ENCODE results near the gene FHAD1.
"Not testable (repeated sequence)": the region's sequence is repeated elsewhere in the genome, so short reads cannot be mapped to it uniquely, and the experiment has no call there.

The FHAD1 gene

GRCh38 chr1:15420853-15421465, 173.9 kb downstream of the FHAD1 start:
- H3K9me3 ChIP-seq (ENCODE audit: control insufficient read depth, insufficient read depth, low read length): no peaks in the 10 kb centered on the region
- H3K4me1 ChIP-seq (ENCODE audit: control insufficient read depth, insufficient read depth, low read length): no peaks in the 10 kb centered on the region
- peaks cover 2% of the 10 kb centered on the region for H3K36me3 ChIP-seq (ENCODE audit: control insufficient read depth, insufficient read depth, low read length)
- H3K9ac ChIP-seq (ENCODE audit: low read depth, low read length): no peak overlapping the region
- H3K4me3 ChIP-seq (ENCODE audit: low read depth, low read length): no peak overlapping the region
- no peaks in the 10 kb centered on the region for H3K27me3 ChIP-seq (ENCODE audit: control insufficient read depth, insufficient read depth, low read length)

- H3K4me3 ChIP-seq (ENCODE audit: low read depth, low read length): no peak overlapping the region
- H3K9me3 ChIP-seq (ENCODE audit: control insufficient read depth, insufficient read depth, low read length): no peaks in the 10 kb centered on the region
- no peak overlapping the region for H3K9ac ChIP-seq (ENCODE audit: low read depth, low read length)
- H3K4me1 ChIP-seq (ENCODE audit: control insufficient read depth, insufficient read depth, low read length): no peaks in the 10 kb centered on the region
- no peaks in the 10 kb centered on the region for H3K27me3 ChIP-seq (ENCODE audit: control insufficient read depth, insufficient read depth, low read length)
- peaks cover 2% of the 10 kb centered on the region for H3K36me3 ChIP-seq (ENCODE audit: control insufficient read depth, insufficient read depth, low read length)
These were observed 175.8 kb downstream of the FHAD1 start for GRCh38 chr1:15422871-15423270.

- Histone ChIP-seq H3K4me1 (ENCODE audit: control insufficient read depth, insufficient read depth, low read length) (no peaks in the 10 kb centered on the region), H3K4me3 (ENCODE audit: low read depth, low read length) (no peak overlapping the region), H3K9me3 (ENCODE audit: control insufficient read depth, insufficient read depth, low read length) (no peaks in the 10 kb centered on the region), H3K36me3 (ENCODE audit: control insufficient read depth, insufficient read depth, low read length) (peaks cover 2% of the 10 kb centered on the region), H3K9ac (ENCODE audit: low read depth, low read length) (no peak overlapping the region), H3K27me3 (ENCODE audit: control insufficient read depth, insufficient read depth, low read length) (no peaks in the 10 kb centered on the region)
These were observed 176.5 kb downstream of the FHAD1 start for GRCh38 chr1:15423355-15424077.

GRCh38 chr1:15424146-15424667, 177.2 kb downstream of the FHAD1 start:
- Histone ChIP-seq H3K36me3 (ENCODE audit: control insufficient read depth, insufficient read depth, low read length) (peaks cover 3% of the 10 kb centered on the region), H3K9ac (ENCODE audit: low read depth, low read length) (no peak overlapping the region), H3K9me3 (ENCODE audit: control insufficient read depth, insufficient read depth, low read length) (no peaks in the 10 kb centered on the region), H3K4me3 (ENCODE audit: low read depth, low read length) (no peak overlapping the region), H3K4me1 (ENCODE audit: control insufficient read depth, insufficient read depth, low read length) (no peaks in the 10 kb centered on the region), H3K27me3 (ENCODE audit: control insufficient read depth, insufficient read depth, low read length) (no peaks in the 10 kb centered on the region)

- H3K9me3 ChIP-seq (ENCODE audit: control insufficient read depth, insufficient read depth, low read length): no peaks in the 10 kb centered on the region
- no peaks in the 10 kb centered on the region for H3K27me3 ChIP-seq (ENCODE audit: control insufficient read depth, insufficient read depth, low read length)
- no peaks in the 10 kb centered on the region for H3K4me1 ChIP-seq (ENCODE audit: control insufficient read depth, insufficient read depth, low read length)
- peaks cover 9% of the 10 kb centered on the region for H3K36me3 ChIP-seq (ENCODE audit: control insufficient read depth, insufficient read depth, low read length)
- no peak overlapping the region for H3K9ac ChIP-seq (ENCODE audit: low read depth, low read length)
- H3K4me3 ChIP-seq (ENCODE audit: low read depth, low read length): no peak overlapping the region
These were observed 178.0 kb downstream of the FHAD1 start for GRCh38 chr1:15424981-15425380.

GRCh38 chr1:15425521-15425920, 178.5 kb downstream of the FHAD1 start:
- H3K9me3 ChIP-seq (ENCODE audit: control insufficient read depth, insufficient read depth, low read length): no peaks in the 10 kb centered on the region
- H3K36me3 ChIP-seq (ENCODE audit: control insufficient read depth, insufficient read depth, low read length): peaks cover 9% of the 10 kb centered on the region
- H3K27me3 ChIP-seq (ENCODE audit: control insufficient read depth, insufficient read depth, low read length): no peaks in the 10 kb centered on the region
- no peak overlapping the region for H3K9ac ChIP-seq (ENCODE audit: low read depth, low read length)
- no peaks in the 10 kb centered on the region for H3K4me1 ChIP-seq (ENCODE audit: control insufficient read depth, insufficient read depth, low read length)
- no peak overlapping the region for H3K4me3 ChIP-seq (ENCODE audit: low read depth, low read length)

- H3K9ac ChIP-seq (ENCODE audit: low read depth, low read length): no peak overlapping the region
These were observed 178.9 kb downstream of the FHAD1 start for GRCh38 chr1:15425958-15426357.

GRCh38 chr1:15426492-15427279, 179.7 kb downstream of the FHAD1 start:
- Histone ChIP-seq H3K4me1 (ENCODE audit: control insufficient read depth, insufficient read depth, low read length) (no peaks in the 10 kb centered on the region), H3K36me3 (ENCODE audit: control insufficient read depth, insufficient read depth, low read length) (peaks cover 6% of the 10 kb centered on the region), H3K4me3 (ENCODE audit: low read depth, low read length) (no peak overlapping the region), H3K27me3 (ENCODE audit: control insufficient read depth, insufficient read depth, low read length) (no peaks in the 10 kb centered on the region), H3K9me3 (ENCODE audit: control insufficient read depth, insufficient read depth, low read length) (no peaks in the 10 kb centered on the region), H3K9ac (ENCODE audit: low read depth, low read length) (no peak overlapping the region)

More at GRCh38 chr1:15425958-15426357, 178.9 kb downstream of the FHAD1 start:
- peaks cover 8% of the 10 kb centered on the region for H3K36me3 ChIP-seq (ENCODE audit: control insufficient read depth, insufficient read depth, low read length)
- H3K4me1 ChIP-seq (ENCODE audit: control insufficient read depth, insufficient read depth, low read length): no peaks in the 10 kb centered on the region
- H3K27me3 ChIP-seq (ENCODE audit: control insufficient read depth, insufficient read depth, low read length): no peaks in the 10 kb centered on the region
- no peaks in the 10 kb centered on the region for H3K9me3 ChIP-seq (ENCODE audit: control insufficient read depth, insufficient read depth, low read length)
- no peak overlapping the region for H3K4me3 ChIP-seq (ENCODE audit: low read depth, low read length)

- no peaks in the 10 kb centered on the region for H3K4me1 ChIP-seq (ENCODE audit: control insufficient read depth, insufficient read depth, low read length)
- no peak overlapping the region for H3K9ac ChIP-seq (ENCODE audit: low read depth, low read length)
- peaks cover 6% of the 10 kb centered on the region for H3K36me3 ChIP-seq (ENCODE audit: control insufficient read depth, insufficient read depth, low read length)
- no peaks in the 10 kb centered on the region for H3K9me3 ChIP-seq (ENCODE audit: control insufficient read depth, insufficient read depth, low read length)
- no peaks in the 10 kb centered on the region for H3K27me3 ChIP-seq (ENCODE audit: control insufficient read depth, insufficient read depth, low read length)
- no peak overlapping the region for H3K4me3 ChIP-seq (ENCODE audit: low read depth, low read length)
These were observed 180.2 kb downstream of the FHAD1 start for GRCh38 chr1:15427280-15427666.

- H3K4me1 ChIP-seq (ENCODE audit: control insufficient read depth, insufficient read depth, low read length); H3K9ac ChIP-seq (ENCODE audit: low read depth, low read length); H3K4me3 ChIP-seq (ENCODE audit: low read depth, low read length); H3K9me3 ChIP-seq (ENCODE audit: control insufficient read depth, insufficient read depth, low read length); H3K36me3 ChIP-seq (ENCODE audit: control insufficient read depth, insufficient read depth, low read length); H3K27me3 ChIP-seq (ENCODE audit: control insufficient read depth, insufficient read depth, low read length): not testable (repeated sequence)
These were observed 181.2 kb downstream of the FHAD1 start for GRCh38 chr1:15428252-15428651.

GRCh38 chr1:15428815-15429435, 181.9 kb downstream of the FHAD1 start:
- no peak overlapping the region for H3K9ac ChIP-seq (ENCODE audit: low read depth, low read length)
- H3K9me3 ChIP-seq (ENCODE audit: control insufficient read depth, insufficient read depth, low read length): no peaks in the 10 kb centered on the region
- H3K36me3 ChIP-seq (ENCODE audit: control insufficient read depth, insufficient read depth, low read length): peaks cover 6% of the 10 kb centered on the region
- no peak overlapping the region for H3K4me3 ChIP-seq (ENCODE audit: low read depth, low read length)
- H3K27me3 ChIP-seq (ENCODE audit: control insufficient read depth, insufficient read depth, low read length): no peaks in the 10 kb centered on the region
- no peaks in the 10 kb centered on the region for H3K4me1 ChIP-seq (ENCODE audit: control insufficient read depth, insufficient read depth, low read length)
